ENCODE measurements around the gene WNT6.
A peak's percentile ranks its signal among the peaks of the same experiment; 100 is the strongest.

The WNT6 gene

GRCh38 chr2:218908721-218909619 is 49.4 kb downstream of the WNT6 start:
- no peak for TF ChIP-seq CTCF (IDR thresholded peaks at IDR 0.05; ENCODE audit: insufficient read depth, low read depth, low read length, missing control alignments)
- DNase-seq (ENCODE audit: low read depth): peak; percentile 92
- H3K4me3 ChIP-seq (ENCODE audit: low read length): peak overlapping the region; percentile 67

- H3K4me3 ChIP-seq (ENCODE audit: low read length): no peak overlapping the region
- no peak for DNase-seq (ENCODE audit: low read depth)
These were observed 51.1 kb downstream of the WNT6 start for GRCh38 chr2:218910741-218911140.

GRCh38 chr2:218920504-218920903 is 60.9 kb downstream of the WNT6 start:
- DNase-seq (ENCODE audit: low read depth): no peak
- H3K4me3 ChIP-seq (ENCODE audit: low read length): no peak overlapping the region
- no peak for TF ChIP-seq CTCF (IDR thresholded peaks at IDR 0.05; ENCODE audit: insufficient read depth, low read depth, low read length, missing control alignments)

More at GRCh38 chr2:218910741-218911140, 51.1 kb downstream of the WNT6 start:
- no peak for TF ChIP-seq CTCF (IDR thresholded peaks at IDR 0.05; ENCODE audit: insufficient read depth, low read depth, low read length, missing control alignments)
